Ascending aorta (tissue), 2 donors: ENCODE measurements around the gene MARCHF2. TPM values are rescaled to one million over a fixed set of nuclear protein-coding genes. Genes with fewer than 3 reads are reported as not detected.

Experiments used
- DNase-seq, 2 donors: peaks; one replicate each; pipeline ENCODE4 v3.0.0-alpha.2; 2019; ENCODE audit warnings: low spot score in 2 of 2
- H3K27ac ChIP-seq, 2 donors: fragments of 200-600 bp; sonication (generic); one replicate each; pipeline ENCODE4 v1.5.1; 2016 to 2017; ENCODE audit warnings: mild to moderate bottlenecking in 1 of 2
- H3K27me3 ChIP-seq: fragments of 200-600 bp; sonication (generic); one replicate; pipeline ENCODE4 v1.5.1; 2017
- H3K36me3 ChIP-seq, 2 donors: fragments of 200-600 bp; sonication (generic); one replicate each; pipeline ENCODE4 v1.5.1; 2016
- H3K4me1 ChIP-seq, 2 donors: fragments of 200-600 bp; sonication (generic); one replicate each; pipeline ENCODE4 v1.5.1; 2016 to 2017; ENCODE audit warnings: mild to moderate bottlenecking in 1 of 2
- H3K4me3 ChIP-seq, 2 donors: fragments of 200-600 bp; sonication (generic); one replicate each; pipeline ENCODE4 v1.5.1; 2016 to 2017; ENCODE audit warnings: mild to moderate bottlenecking in 1 of 2
- H3K9me3 ChIP-seq, 2 donors: fragments of 200-600 bp; sonication (generic); one replicate each; pipeline ENCODE4 v1.5.1; 2016
- intact Hi-C: fragments of 100-400 bp; cut with DNase I; formaldehyde crosslinking; loops from one replicate; pipeline ENCODE4 v1.15.1; 2023
- total RNA-seq: library from RNA; depleted of rRNA; stranded (reverse); fragments of >200 nt; gene quantifications from one replicate; pipeline ENCODE4 v1.1.0, GENCODE V29; 2016
- TF ChIP-seq, protein P1 (sequence below), 3 experiments: fragments of 200-600 bp in 2 of 3; fragments of 450-650 bp in 1 of 3; sonication (generic) in 2 of 3; IDR thresholded peaks; one replicate each; pipeline ENCODE4 v1.5.1; 2016 to 2019; ENCODE audit warnings: antibody characterized with exemption in 3 of 3, mild to moderate bottlenecking in 1 of 3, moderate library complexity in 1 of 3

The MARCHF2 gene
- total RNA-seq, 1 donor from 2014 or later: 151 TPM

DNA sequence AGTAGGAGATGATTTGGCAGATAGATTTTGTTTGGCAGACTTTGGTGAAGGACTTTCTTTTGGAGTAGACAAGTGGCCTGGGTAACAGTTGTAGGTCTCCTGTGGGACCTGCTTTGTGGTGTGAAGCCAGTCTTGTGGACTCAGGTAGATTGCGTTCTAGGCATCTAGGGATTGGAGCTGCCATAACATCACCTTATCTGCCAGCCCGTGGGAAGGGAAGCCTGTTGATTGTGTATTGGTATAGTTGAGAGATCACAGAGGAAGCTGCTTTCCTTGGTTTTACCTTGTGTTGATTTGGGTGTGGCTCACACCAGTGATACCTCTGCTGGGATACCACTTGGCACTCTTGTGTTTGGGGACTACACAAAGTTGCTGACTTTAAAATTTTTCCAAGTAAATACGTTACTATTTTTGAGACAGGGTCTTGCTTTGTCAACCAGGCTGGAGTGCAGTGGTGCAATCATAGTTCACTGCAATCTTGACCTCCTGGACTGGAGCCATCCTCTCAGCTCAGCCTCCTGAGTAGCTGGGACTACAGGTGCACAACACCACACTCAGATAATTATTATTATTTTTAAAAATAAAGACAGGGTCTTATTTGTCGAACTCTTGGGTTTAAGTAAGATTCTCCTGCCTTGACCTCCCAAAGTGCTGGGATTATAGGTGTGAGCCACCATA, 39.5 kb downstream of the MARCHF2 start:
- no peak overlapping the region for H3K4me3 ChIP-seq
- peak overlapping the region in 1 of 2 donors; percentile 17 for H3K27ac ChIP-seq
- intact Hi-C loops: no loop called here
- DNase-seq: no peak
- H3K36me3 ChIP-seq: peaks cover 3 to 26% of the 10 kb centered on the region in 2 donors
- H3K4me1 ChIP-seq: peaks cover 0 to 60% of the 10 kb centered on the region in 2 donors
- TF ChIP-seq, protein P1, sequence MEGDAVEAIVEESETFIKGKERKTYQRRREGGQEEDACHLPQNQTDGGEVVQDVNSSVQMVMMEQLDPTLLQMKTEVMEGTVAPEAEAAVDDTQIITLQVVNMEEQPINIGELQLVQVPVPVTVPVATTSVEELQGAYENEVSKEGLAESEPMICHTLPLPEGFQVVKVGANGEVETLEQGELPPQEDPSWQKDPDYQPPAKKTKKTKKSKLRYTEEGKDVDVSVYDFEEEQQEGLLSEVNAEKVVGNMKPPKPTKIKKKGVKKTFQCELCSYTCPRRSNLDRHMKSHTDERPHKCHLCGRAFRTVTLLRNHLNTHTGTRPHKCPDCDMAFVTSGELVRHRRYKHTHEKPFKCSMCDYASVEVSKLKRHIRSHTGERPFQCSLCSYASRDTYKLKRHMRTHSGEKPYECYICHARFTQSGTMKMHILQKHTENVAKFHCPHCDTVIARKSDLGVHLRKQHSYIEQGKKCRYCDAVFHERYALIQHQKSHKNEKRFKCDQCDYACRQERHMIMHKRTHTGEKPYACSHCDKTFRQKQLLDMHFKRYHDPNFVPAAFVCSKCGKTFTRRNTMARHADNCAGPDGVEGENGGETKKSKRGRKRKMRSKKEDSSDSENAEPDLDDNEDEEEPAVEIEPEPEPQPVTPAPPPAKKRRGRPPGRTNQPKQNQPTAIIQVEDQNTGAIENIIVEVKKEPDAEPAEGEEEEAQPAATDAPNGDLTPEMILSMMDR (IDR thresholded peaks at IDR 0.05): no peak
- no peaks in the 10 kb centered on the region for H3K9me3 ChIP-seq
- no peaks in the 10 kb centered on the region for H3K27me3 ChIP-seq

DNA sequence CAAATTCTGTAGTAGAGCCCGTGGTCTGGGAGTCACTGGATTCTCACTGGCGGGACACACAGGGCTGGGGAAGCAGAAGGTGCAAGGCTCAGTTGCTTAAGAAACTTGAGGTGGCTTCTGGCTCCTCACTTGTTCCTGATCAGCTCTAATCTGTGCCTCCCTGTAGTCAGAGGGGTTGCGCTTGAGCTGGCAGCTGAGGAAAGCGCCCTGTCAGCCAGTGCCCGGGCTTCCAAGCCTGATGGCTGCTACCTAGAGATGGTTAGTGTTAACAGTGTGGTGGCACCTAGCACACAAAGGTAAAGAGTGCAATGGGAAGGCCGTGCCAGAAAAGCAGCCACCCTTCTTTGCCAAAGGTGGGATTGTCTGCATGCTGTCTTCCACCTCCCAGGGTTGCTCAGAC, 40.5 kb downstream of the MARCHF2 start:
- Histone ChIP-seq H3K4me3 (no peak overlapping the region), H3K36me3 (peaks cover 10 to 26% of the 10 kb centered on the region in 2 donors), H3K4me1 (peaks cover 7 to 61% of the 10 kb centered on the region in 2 donors), H3K27ac (no peak overlapping the region), H3K27me3 (no peaks in the 10 kb centered on the region), H3K9me3 (no peaks in the 10 kb centered on the region)
- no peak for DNase-seq
- intact Hi-C loops: no loop called here
- TF ChIP-seq, protein P1 (IDR thresholded peaks at IDR 0.05): no peak

DNA sequence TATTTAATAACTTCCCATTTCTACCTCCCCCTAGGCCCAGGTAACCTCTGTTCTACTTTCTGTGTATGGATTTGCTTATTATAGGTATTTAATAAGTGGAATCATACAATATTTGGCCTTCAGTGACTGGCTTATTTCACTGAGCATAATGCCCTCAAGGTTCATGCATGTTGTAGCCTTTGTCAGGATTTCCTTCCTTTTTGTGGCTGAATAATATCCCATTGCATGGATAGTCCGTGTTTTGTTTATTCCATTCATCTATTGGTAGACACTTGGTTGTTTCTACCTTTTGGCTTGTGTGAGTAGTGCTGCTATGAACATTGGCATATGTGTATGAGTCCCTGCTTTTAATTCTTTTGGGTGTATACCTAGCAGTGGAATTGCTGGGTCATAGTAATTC, 41.1 kb downstream of the MARCHF2 start:
- intact Hi-C loops: no loop called here
- H3K4me3 ChIP-seq: no peak overlapping the region
- TF ChIP-seq, protein P1 (IDR thresholded peaks at IDR 0.05): no peak
- no peaks in the 10 kb centered on the region for H3K9me3 ChIP-seq
- H3K27ac ChIP-seq: no peak overlapping the region
- peaks cover 13 to 62% of the 10 kb centered on the region in 2 donors for H3K4me1 ChIP-seq
- DNase-seq: no peak
- H3K27me3 ChIP-seq: no peaks in the 10 kb centered on the region
- H3K36me3 ChIP-seq: peaks cover 10 to 26% of the 10 kb centered on the region in 2 donors

DNA sequence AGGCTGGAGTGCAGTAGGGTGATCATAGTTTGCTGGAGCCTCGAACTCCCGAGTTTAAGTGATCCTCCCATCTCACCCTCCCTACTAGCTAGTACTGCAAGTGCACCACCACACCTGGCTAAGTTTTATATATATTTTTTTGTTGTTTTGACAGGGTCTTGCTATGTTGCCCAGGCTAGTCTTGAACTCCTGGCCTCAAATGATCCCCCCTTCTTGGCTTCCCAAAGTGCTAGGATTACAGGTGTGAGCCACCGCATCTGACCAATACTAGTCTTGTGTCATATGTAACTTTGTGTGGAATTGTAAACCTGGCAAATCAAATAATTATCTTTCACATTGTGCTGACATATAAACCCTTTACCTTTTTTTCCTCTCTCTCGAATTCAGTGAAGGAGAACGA, 41.9 kb downstream of the MARCHF2 start:
- Histone ChIP-seq H3K9me3 (no peaks in the 10 kb centered on the region), H3K27ac (no peak overlapping the region), H3K4me3 (no peak overlapping the region), H3K36me3 (peaks cover 10 to 26% of the 10 kb centered on the region in 2 donors), H3K27me3 (no peaks in the 10 kb centered on the region), H3K4me1 (peaks cover 17 to 64% of the 10 kb centered on the region in 2 donors)
- TF ChIP-seq, protein P1 (IDR thresholded peaks at IDR 0.05): no peak
- DNase-seq: no peak
- intact Hi-C loops: no loop called here

DNA sequence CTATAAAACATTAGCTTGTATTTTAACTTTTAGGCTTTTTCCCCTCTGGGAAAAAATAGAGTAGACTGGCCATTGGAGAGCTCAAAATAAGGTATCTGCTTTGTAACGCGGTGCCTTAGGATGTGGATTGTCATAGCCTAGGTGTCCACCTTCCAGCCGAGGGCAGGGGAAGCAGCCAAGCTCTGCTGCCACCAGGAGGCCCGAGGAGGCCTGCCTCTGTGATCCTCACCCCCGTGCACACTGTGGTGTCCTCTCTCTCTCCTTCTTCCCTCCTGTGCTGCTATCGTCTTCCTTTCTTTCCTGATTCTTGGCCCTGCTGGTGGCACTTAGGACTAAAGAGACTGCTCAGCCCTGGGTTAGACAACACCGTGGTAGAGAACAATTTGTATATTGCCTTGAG, 43.0 kb downstream of the MARCHF2 start:
- Histone ChIP-seq H3K4me1 (peaks cover 23 to 69% of the 10 kb centered on the region in 2 donors), H3K9me3 (no peaks in the 10 kb centered on the region), H3K4me3 (no peak overlapping the region), H3K27me3 (no peaks in the 10 kb centered on the region), H3K27ac (no peak overlapping the region), H3K36me3 (peaks cover 10 to 26% of the 10 kb centered on the region in 2 donors)
- TF ChIP-seq, protein P1 (IDR thresholded peaks at IDR 0.05): no peak
- DNase-seq: no peak
- intact Hi-C loops: no loop called here
